NCI-H82 (cell line): ENCODE measurements around the gene CELF1.

Experiments
- DNase-seq: peaks from one replicate; lab custom pipeline; 2025; lab: John Stamatoyannopoulos, UW

CELF1 gene

DNA sequence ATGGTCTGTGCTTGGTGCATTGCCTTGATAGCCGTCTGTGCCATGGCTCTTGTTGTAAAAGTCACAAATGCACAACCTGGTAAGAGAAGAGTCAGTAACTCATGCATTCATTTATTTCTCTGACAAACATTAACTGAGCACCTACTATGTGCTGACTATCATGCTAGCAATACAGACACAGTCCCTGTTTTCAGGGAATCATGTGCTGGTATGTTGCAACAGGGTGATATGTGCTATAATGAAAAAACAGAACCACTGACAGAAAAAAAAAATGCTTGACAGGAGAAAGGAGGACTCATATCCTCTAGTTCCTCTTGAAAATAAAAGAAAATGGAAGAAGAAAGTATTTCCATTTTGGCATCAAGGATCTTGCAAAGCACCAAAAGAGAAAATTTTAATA lies 69.5 kb downstream of the CELF1 start:
- DNase-seq, result no peak

DNA sequence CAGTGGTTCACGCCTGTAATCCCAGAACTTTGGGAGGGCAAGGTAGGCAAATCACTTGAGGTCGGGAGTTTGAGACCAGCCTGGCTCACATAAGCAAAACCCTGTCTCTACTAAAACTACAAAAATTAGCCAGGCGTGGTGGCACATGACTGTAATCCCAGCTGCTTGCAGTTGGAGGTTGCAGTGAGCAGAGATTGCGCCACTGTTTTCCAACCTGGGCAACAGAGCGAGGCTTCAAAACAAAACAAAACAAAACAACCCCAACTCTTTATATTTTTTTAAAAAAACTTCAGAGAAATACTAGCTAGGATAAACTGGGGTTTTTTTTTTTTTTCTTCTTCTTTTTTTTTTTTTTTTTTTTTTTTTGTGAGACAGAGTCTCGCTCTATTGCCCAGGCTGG lies 72.2 kb downstream of the CELF1 start:
- no peak for DNase-seq

DNA sequence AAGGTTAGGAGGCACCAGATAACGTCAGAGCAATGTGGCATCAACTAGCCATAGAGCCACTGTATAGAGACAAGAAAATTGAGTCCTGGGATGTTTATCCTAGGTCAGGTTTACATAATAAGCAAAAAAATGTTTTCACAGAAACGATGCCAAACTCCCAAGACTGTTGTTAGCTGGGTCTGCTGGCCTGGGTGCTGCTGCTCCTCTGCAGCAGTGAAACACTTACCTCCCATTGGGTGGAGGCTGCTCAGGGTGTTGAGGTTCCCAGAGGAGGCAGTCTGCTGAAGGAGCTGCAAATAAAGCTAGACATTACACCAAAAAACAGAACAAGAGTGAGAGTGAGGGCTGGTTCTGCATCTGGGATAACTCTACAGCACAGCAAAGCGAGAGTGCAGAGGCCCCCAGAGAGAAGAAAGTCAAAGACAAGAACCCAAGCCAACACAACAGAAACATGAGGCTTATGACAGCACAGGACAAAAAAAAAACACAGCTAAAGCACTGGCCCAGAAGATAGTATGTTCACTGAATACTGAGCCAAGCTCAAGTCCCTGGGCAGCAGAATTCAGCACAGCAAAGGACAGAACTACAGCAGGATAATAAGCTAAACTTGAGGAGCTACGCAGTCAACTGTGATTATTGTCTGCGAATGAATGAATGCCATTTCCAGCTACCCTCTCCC lies 74.1 kb downstream of the CELF1 start:
- DNase-seq, result no peak

- DNase-seq, result no peak
These were observed 75.2 kb downstream of the CELF1 start for GRCh38 chr11:47477753-47478152.

DNA sequence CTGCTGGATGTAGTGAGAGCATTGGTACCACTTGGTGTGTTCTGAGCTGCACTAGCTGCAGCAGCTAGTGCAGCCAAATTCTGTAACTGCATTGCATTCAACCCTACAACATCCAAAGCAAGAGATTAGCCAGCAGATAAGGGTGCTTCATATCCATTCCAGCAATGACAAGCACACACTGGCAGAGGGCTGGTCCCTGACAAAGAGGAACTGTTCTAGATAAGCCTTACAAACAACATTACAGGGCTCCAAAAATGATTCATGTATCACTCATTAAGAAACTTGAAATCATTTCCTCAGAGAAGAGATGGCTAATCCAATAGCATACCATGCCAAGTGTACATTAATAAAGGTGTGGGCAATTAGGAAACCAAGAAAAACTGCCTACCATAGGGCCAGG lies 75.6 kb downstream of the CELF1 start:
- DNase-seq, result no peak

- DNase-seq, result no peak
These were observed 82.3 kb downstream of the CELF1 start for GRCh38 chr11:47470671-47471070.

DNA sequence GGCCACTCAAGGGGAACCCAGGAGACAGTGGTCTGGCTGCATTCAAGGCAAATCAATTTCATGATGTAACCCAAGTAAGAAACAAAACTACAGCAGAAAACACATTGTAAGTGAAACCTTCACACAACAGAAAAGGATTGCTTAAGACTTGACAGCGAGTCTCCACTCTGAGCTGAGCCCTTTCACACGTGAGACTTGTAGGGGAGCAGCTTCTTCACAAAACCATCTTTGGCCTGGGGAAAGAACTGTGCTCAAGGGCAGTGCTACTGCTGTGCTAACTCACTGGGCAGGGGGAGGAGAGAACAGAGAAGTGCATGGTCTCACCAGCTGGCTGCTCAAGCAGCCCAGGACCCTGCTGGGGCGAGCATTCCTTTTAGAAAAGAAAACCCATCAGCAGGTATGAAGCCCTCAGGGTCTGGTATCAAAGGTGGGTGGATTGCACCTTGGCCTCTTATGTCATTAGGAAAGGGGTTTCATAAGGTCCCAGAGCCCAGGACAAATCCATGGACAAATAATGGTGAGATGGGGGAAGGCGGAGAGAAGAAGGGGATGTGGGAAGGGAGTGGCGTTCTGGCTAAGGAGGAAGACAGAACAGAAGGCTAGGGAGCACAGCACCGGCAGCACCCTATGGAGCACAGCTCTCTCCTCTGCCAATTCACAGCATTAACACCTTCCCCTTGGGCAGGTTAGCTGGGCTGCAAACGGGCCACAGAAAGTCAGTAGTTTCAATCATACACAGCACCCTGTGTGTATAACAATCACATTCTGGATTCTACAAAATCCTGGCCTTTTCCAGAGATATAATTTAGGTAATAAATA lies 83.4 kb downstream of the CELF1 start:
- no peak for DNase-seq

GRCh38 chr11:47468598-47469214 lies 84.2 kb downstream of the CELF1 start:
- no peak for DNase-seq

DNA sequence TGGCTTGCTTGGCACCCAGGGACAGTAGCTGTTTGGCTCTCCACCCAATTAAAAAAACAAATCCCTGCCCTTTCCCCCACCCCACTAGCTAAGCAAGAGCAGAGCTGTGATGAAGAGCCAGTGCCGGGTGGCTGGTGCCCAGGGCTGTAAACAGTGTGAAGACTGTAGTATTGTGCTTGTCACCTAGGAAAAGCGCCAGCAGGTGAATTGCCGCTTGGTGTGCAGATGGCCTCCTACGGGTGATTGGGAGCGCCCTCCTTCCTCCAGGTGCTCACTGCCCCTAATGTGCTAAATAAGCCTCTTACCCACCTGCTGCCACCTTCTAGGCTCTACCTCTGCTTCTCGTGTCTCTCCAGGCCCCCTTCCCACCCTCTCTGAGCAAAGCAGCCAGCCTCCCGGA lies 85.6 kb downstream of the CELF1 start:
- peak; percentile 51 for DNase-seq

DNA sequence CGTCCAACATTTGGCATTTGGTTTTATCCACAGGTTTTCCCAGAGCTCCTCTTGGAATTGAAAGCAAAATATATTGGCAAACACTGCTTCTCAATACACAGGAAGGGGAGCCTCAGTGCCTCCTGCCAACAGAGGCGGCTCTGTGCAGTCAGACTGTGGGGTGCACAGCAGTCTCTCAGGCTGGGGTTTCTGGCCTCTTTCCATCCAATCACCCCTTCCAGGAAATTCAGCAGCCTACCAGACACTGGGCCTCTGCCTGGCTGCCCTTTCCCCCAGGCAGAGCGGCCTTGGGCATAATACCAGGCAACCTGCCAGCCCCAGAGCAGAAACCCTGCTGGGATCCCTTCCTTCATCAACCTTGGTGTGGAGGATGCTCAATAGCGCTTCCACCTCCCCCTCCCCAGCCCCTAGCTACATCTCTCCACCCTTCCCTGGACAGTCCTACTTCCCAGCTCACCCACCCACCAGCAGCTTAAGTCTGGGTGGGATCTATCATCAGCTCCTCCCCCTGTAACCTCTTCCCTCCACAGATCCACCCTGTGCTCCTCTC lies 86.2 kb downstream of the CELF1 start:
- DNase-seq, result peak; percentile 36

DNA sequence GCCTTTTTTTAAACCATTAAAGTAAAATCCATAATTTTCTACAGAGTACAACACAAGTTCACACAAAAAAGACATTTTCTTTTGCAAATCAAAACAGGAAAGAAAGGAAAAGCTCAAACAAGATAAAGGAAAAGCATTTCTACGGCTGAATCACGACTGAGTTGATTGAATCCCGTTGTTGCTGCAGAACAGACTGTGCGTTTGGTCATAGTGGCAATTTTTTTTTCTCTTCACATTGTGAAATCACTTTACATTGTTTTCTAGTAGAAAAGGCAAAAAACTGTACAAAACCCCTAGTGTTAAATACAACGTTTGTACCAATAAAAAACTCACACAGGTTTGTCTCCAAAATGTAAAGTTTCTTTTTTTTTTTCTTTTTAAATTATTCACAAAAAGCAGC lies 86.7 kb downstream of the CELF1 start:
- no peak for DNase-seq

- peak; percentile 82 for DNase-seq
These were observed 88.4 kb downstream of the CELF1 start for GRCh38 chr11:47464483-47464882.

DNA sequence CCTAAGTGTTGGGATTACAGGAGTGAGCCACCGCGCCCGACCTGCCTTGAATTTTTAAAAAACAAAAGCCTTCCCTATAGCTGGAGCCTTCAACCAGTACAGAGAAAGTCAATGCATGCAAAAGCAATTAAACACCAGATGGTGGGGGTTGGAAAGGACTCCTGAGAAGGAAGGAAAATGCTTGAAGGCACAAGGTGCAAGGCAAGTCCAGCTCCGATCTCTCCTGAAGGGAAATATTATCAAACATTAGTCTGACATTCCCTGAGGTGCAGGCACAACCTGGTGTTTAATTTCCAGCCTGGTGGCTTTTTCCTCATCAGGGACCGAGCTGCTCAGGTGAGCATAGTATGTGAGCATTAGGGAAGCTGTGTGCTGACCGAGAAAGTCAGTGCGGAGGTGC lies 91.1 kb downstream of the CELF1 start:
- DNase-seq, result peak; percentile 17

GRCh38 chr11:47460571-47461235 lies 92.2 kb downstream of the CELF1 start:
- no peak for DNase-seq

GRCh38 chr11:47454258-47454671 lies 98.7 kb downstream of the CELF1 start:
- peak; percentile 80 for DNase-seq

- DNase-seq, result no peak
These were observed 99.6 kb downstream of the CELF1 start for GRCh38 chr11:47453365-47453764.

DNA sequence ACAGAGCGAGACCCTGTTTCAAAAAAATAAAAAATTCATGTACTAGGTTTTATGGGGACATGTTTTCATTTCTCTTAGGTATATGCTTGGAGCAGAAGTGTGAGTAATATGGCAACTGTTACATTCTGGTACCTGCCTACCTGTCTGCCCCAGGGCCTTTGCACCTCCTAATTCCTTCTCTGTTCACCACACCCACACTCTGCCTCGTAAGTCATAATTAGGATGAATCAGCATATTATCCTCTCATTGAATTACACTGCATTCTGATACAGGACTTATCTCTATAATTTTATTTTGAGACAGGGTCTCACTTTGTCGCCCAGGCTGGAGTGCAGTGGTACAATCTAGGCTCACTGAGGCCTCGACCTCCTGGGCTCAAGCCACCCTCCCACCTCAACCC lies 100.9 kb downstream of the CELF1 start:
- no peak for DNase-seq

- DNase-seq, result no peak
These were observed 101.5 kb downstream of the CELF1 start for GRCh38 chr11:47451436-47451835.

- no peak for DNase-seq
These were observed 103.4 kb downstream of the CELF1 start for GRCh38 chr11:47449541-47449940.

DNA sequence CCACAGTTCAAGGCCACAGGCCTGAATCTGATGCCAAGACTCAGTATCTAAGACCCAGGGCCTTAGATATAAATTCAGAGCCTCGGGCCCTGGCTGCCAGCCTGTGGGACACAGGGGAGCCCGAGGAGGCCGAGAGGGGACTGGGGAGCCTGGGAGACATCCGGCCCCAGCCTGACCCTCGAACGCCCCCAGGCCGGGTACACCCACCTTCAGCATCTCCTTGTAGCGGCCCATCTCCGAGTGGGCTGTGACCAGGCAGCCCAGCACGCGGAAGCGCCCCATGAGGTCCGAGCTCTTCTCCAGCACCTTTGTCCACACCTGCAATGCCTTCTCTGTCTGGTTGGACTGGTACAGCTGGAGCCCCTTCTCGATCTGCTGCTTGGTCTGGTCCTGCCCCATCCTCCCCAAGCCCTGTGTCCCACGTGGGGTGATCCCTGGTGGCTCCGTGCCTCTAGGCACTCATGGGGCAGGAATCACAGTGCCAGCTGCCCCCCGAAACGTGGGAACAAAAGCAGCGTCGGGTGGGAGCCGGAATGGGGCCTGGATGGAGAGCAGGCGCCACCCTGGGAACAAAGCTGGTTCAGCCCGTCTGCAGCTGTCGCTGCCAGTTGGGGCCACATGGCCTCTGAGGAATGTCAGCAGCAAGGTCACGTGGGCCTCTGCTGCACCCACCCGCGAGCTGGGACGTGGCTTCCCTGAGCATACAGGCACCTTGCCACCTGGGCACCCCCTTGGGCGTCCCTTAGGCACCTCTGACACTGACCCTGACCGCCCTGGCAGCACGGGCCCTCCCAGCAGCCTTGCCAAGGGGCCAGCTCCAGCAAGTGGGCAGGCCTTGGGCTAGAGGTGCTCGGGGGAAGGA lies 104.1 kb downstream of the CELF1 start, which contains the start of gene RAPSN:
Gene RAPSN, minus strand, starts transcription at position 571 of the 862 bp plus-strand sequence. Its CDS starts 172 bp downstream, at position 399.
- no peak for DNase-seq

DNA sequence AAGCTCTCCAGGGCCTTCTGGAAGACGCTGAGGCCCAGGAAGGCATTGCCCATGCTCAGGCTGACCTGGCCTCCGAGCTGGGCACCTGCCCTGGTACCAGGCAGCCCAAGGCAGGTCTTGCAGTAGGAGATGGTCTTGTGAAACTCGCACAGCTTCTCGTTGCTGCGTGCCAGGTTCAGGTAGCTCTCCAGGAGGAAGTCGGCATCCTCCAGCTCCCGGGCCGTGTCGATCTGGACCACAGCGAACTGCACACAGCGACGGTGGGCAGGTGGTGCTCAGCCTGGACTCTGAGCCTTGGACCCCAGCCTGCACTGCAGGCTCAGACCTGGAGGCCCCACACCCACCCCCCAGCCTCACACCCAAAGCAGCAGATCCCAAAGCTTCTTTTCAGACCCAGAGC lies 105.0 kb downstream of the CELF1 start:
- no peak for DNase-seq
